Activated gamma-delta T cell (primary cell): Measurements from ENCODE around the gene GALNT11.

Source experiments
- DNase-seq: peaks from one replicate; lab custom pipeline; 2025; lab: John Stamatoyannopoulos, UW

Gene GALNT11

GRCh38 chr7:152117356-152117755 is 91.9 kb downstream of the GALNT11 start:
- no peak for DNase-seq

- DNase-seq = no peak
These were observed 94.7 kb downstream of the GALNT11 start for GRCh38 chr7:152120210-152120609.

GRCh38 chr7:152120776-152121175 is 95.3 kb downstream of the GALNT11 start:
- no peak for DNase-seq

GRCh38 chr7:152121432-152121831 is 96.0 kb downstream of the GALNT11 start:
- no peak for DNase-seq

GRCh38 chr7:152122540-152122939 is 97.1 kb downstream of the GALNT11 start:
- no peak for DNase-seq

- no peak for DNase-seq
These were observed 101.3 kb downstream of the GALNT11 start for GRCh38 chr7:152126741-152127140.

- DNase-seq = no peak
These were observed 101.8 kb downstream of the GALNT11 start for GRCh38 chr7:152127229-152127628.

- DNase-seq = no peak
These were observed 102.8 kb downstream of the GALNT11 start for GRCh38 chr7:152128252-152128651.

- no peak for DNase-seq
These were observed 103.4 kb downstream of the GALNT11 start for GRCh38 chr7:152128741-152129461.

GRCh38 chr7:152129682-152130081 is 104.2 kb downstream of the GALNT11 start:
- DNase-seq = no peak

GRCh38 chr7:152130658-152131590 is 105.5 kb downstream of the GALNT11 start:
- no peak for DNase-seq

- DNase-seq = no peak
These were observed 106.6 kb downstream of the GALNT11 start for GRCh38 chr7:152131981-152132494.

GRCh38 chr7:152132812-152133211 is 107.3 kb downstream of the GALNT11 start:
- no peak for DNase-seq

- no peak for DNase-seq
These were observed 108.3 kb downstream of the GALNT11 start for GRCh38 chr7:152133804-152134203.

GRCh38 chr7:152136686-152137085 is 111.2 kb downstream of the GALNT11 start:
- no peak for DNase-seq

- no peak for DNase-seq
These were observed 112.1 kb downstream of the GALNT11 start for GRCh38 chr7:152137476-152138025.

- no peak for DNase-seq
These were observed 114.6 kb downstream of the GALNT11 start for GRCh38 chr7:152140067-152140466.

GRCh38 chr7:152140560-152140959 is 115.1 kb downstream of the GALNT11 start:
- no peak for DNase-seq

- DNase-seq = no peak
These were observed 117.6 kb downstream of the GALNT11 start for GRCh38 chr7:152142976-152143595.

GRCh38 chr7:152144557-152145245 is 119.2 kb downstream of the GALNT11 start:
- no peak for DNase-seq

- DNase-seq = no peak
These were observed 120.5 kb downstream of the GALNT11 start for GRCh38 chr7:152145853-152146466.
